Mucosa of descending colon (tissue), 3 donors: ENCODE measurements around the gene DENND1A. TPM values are rescaled to one million over a fixed set of nuclear protein-coding genes. Genes with fewer than 3 reads are reported as not detected.

ENCODE experiments used
- ATAC-seq: fragments of 200-7000 bp; cut with Tn5 transposase; one replicate; pipeline ENCODE4 v1.9.1; 2020; ENCODE audit warnings: mild to moderate bottlenecking, moderate library complexity
- DNase-seq, 3 donors: peaks; one replicate each; pipeline ENCODE4 v3.0.0-alpha.2; 2020
- H3K36me3 ChIP-seq: fragments of 200-600 bp; one replicate; pipeline ENCODE4 v1.8.0; 2021; ENCODE audit warnings: low read depth, mild to moderate bottlenecking
- H3K4me1 ChIP-seq: fragments of 200-600 bp; one replicate; pipeline ENCODE4 v1.8.0; 2021; ENCODE audit warnings: low read depth, mild to moderate bottlenecking
- H3K4me3 ChIP-seq: fragments of 200-600 bp; one replicate; pipeline ENCODE4 v1.8.0; 2021; ENCODE audit warnings: mild to moderate bottlenecking
- H3K9me3 ChIP-seq: fragments of 200-600 bp; one replicate; pipeline ENCODE4 v1.8.0; 2021; ENCODE audit warnings: mild to moderate bottlenecking
- CTCF ChIP-seq: fragments of 200-600 bp; IDR thresholded peaks from one replicate; pipeline ENCODE4 v1.8.0; 2022; ENCODE audit warnings: antibody characterized with exemption, mild to moderate bottlenecking
- intact Hi-C, 2 donors: fragments of 100-400 bp; cut with DNase I in 1 of 2; cut with micrococcal nuclease in 1 of 2; formaldehyde crosslinking; loops; one replicate each; pipeline versions ENCODE4 v1.11.0 to v1.11.1; 2022; cut with DNase I, micrococcal nuclease
- total RNA-seq, 3 donors: library from RNA; stranded (reverse); fragmentation: NEBNext Ultra II Directional in 2 of 3; extraction: Animal tissue kit (Norgen Biotek cat#: 25700) in 2 of 3; gene quantifications; one replicate each; pipeline versions ENCODE4 v1.2.1 to v1.2.4, GENCODE V29; 2021 to 2023
- donor health status: DM: no; HTN: no; CAD: no; lungs with moderate emphysema.
- donor health status: DM: no; HTN: no; CAD: no.
- donor health status: DM: no; HTN: yes; CAD: no.

Gene DENND1A
- total RNA-seq, 3 donors from 2014 or later, result 32.8 to 50.0 (median 35.1) TPM

- ATAC-seq (no peak), DNase-seq (no peak)
- intact Hi-C loops, result no loop called here
- Histone ChIP-seq H3K4me3 (no peak overlapping the region), H3K36me3 (no peaks in the 10 kb centered on the region), H3K9me3 (no peaks in the 10 kb centered on the region), H3K4me1 (peaks cover 14% of the 10 kb centered on the region)
- no peak for TF ChIP-seq CTCF
Observed at GRCh38 chr9:123655681-123656423, 274.1 kb downstream of the DENND1A start.

DNA sequence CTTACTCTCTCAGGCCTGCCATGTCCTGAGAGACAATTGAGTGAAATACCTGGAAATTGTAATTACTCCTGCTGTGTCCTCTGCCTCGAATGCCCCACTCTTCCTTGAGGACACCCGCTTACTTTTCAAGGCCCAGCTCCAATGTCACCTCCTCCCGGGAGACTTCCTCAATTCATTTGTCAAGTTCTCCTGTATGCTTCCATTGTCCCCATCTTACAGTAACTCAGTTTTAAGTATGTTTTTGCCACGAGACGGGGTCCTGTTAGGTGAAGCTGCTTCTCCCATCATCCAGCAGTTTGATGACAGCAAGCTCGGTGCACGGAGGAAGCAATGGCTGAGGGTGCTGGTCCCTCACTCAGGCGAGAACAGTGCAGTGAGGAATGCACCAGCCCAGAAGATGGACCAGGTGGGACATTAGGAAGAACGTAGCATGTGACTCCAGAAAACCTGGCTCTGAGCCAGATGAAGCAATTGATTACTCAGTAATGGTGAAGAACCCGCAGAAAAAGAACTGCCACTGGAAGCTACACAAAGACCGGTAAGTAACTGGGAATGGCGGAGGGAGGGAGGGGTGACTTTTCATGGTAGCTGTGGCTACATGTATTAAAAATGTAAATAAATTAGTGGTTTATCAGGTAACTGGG, 274.8 kb downstream of the DENND1A start:
- no peak for TF ChIP-seq CTCF
- ATAC-seq, result no peak
- intact Hi-C loops, result no loop called here
- Histone ChIP-seq H3K36me3 (no peaks in the 10 kb centered on the region), H3K4me3 (no peak overlapping the region), H3K4me1 (peaks cover 14% of the 10 kb centered on the region), H3K9me3 (no peaks in the 10 kb centered on the region)
- DNase-seq, result no peak

DNA sequence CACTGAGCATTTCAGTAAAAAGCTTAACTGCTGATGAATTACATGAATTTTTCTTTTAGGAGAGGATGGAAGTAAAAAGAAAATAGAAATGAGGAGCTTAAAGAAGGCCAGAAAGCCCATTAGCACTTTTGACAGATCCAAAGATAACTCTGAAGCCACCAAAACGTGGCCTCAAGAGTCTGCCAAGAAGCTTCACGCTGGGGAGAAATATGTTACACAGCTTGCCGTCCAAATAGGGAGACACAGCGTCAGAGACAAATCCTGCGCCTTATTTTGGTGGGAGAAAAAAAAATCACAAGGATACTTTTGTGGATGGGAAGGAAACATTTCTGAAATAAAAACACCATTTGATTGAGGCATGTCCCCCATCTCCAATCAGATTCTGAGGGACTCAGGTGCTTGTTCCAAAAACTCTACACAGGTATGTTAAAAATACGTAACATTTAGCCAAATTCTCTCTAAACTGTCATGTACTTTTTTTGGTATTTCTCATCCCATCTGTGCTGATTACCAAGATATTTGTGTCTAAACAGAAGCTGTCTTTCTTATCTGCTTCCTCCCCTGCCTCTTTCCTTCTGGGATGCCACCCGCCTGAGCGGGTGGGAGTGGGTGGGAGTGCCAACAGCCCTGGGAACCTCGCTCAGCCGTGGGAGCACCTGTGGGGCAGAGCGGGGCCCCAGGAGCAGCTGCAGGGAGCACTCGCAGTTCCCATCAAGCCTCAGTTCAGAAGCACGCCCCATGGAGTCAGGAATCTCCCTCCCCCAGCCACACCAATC, 275.5 kb downstream of the DENND1A start:
- TF ChIP-seq CTCF, result no peak
- no peak for ATAC-seq
- Histone ChIP-seq H3K9me3 (no peaks in the 10 kb centered on the region), H3K36me3 (no peaks in the 10 kb centered on the region), H3K4me3 (no peak overlapping the region), H3K4me1 (peaks cover 18% of the 10 kb centered on the region)
- DNase-seq, result no peak
- intact Hi-C loops, result no loop called here

DNA sequence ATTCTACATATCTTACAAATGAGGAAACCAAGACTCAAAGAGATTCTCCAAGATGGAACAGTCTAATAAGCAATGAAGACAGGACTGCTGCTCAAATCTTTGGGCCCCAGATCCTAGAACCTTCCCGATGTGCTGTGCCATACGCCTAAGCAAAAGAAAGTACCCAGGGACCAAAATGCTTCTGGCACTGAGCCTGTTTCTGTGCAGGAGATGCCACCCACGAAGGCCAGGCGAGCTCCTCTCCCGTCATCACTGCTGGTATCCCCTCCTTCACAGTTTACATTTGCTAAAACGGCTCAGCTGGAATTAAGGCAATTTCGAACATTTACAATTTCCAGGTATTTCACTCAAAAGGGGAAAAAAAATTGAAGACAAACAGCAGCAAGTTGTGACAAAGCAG, 277.5 kb downstream of the DENND1A start:
- Histone ChIP-seq H3K36me3 (no peaks in the 10 kb centered on the region), H3K4me3 (no peak overlapping the region), H3K9me3 (no peaks in the 10 kb centered on the region), H3K4me1 (peaks cover 18% of the 10 kb centered on the region)
- intact Hi-C loops, result no loop called here
- TF ChIP-seq CTCF, result no peak
- ATAC-seq (no peak), DNase-seq (no peak)

GRCh38 chr9:123651871-123652270, 278.1 kb downstream of the DENND1A start:
- H3K4me3 ChIP-seq, result no peak overlapping the region
- no peak for ATAC-seq
- intact Hi-C loops, result no loop called here
- H3K4me1 ChIP-seq, result peaks cover 18% of the 10 kb centered on the region
- no peaks in the 10 kb centered on the region for H3K36me3 ChIP-seq
- no peak for TF ChIP-seq CTCF
- no peaks in the 10 kb centered on the region for H3K9me3 ChIP-seq
- no peak for DNase-seq
